HTR-8/SVneo (cell line): ENCODE data around the gene CBARP.
"Not testable (repeated sequence)": the region's sequence is repeated elsewhere in the genome, so short reads cannot be mapped to it uniquely, and the experiment has no call there.

Experiments
- DNase-seq: peaks from one replicate; pipeline ENCODE4 v3.0.0; 2011; ENCODE audit warnings: low spot score, mixed read lengths; ENCODE audit not compliant: insufficient read length
- FAIRE-seq: peaks from 2 replicates; lab custom pipeline; 2011; peaks lifted over from hg19 to GRCh38; lab: Jason Lieb, UNC

CBARP gene

GRCh38 chr19:1254530-1255185 lies 16.9 kb upstream of the CBARP start:
- no peak for FAIRE-seq

GRCh38 chr19:1254081-1254527 lies 16.3 kb upstream of the CBARP start:
- FAIRE-seq (no peak), DNase-seq (no peak)

More at GRCh38 chr19:1254530-1255185, 16.9 kb upstream of the CBARP start:
- DNase-seq, result no peak

- FAIRE-seq (no peak), DNase-seq (no peak)
Observed at GRCh38 chr19:1253514-1254080, 15.8 kb upstream of the CBARP start.

GRCh38 chr19:1252821-1253513 lies 15.2 kb upstream of the CBARP start:
- no peak for DNase-seq
- FAIRE-seq, result peak; percentile 85

DNA sequence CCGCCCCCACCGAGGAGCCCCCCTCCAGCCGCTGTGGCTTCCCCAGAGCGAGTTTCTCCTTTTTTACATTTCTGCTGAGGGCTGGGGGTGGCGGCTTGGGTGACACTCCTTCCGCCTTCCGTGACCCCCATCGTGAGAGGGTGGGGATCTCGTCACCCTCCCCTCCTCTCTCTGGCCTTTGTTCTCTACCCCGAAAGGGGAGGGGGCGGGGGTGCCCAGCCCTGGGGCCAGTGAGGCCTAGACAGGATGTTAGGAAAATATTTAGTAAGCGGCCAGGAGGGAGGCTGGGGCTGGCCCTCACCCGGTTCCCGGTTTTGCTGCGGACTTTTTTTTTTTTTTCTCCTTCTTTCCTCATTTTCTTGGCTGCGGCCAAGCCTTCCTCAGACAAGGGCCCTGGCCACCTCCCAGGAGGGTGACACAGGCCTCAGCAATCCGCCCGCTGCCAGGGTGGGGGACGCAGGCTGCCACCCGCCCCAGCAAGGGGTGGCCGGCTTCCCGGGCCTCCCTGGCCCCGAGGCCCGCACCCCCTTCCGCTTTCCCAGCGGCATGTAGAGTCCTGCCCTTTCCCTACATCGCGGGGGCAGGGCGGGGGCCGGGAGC lies 14.5 kb upstream of the CBARP start:
- FAIRE-seq, result no peak
- no peak for DNase-seq

- no peak for DNase-seq
- FAIRE-seq, result no peak
Observed at GRCh38 chr19:1251330-1252220, 13.8 kb upstream of the CBARP start.

GRCh38 chr19:1250437-1251260 lies 12.8 kb upstream of the CBARP start:
- DNase-seq, result no peak
- no peak for FAIRE-seq

DNA sequence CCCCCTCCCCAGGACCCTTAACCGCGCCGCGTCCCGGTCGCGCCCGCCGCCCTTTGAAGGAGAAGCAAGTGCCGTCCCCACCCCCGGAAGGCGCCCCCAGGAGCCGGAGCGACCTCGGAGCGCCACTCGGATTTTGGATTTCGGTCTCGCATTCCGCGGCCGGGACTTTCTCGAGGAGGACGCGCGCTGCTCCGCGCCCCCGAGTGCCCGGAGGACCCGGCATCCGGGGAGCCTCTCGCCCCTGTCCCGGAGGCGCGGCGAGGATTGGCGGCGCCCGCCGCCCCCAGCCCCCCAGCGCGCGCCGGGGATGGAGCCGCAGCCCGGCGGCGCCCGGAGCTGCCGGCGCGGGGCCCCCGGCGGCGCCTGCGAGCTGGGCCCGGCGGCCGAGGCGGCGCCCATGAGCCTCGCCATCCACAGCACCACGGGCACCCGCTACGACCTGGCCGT lies 12.2 kb upstream of the CBARP start:
- DNase-seq, result no peak

DNA sequence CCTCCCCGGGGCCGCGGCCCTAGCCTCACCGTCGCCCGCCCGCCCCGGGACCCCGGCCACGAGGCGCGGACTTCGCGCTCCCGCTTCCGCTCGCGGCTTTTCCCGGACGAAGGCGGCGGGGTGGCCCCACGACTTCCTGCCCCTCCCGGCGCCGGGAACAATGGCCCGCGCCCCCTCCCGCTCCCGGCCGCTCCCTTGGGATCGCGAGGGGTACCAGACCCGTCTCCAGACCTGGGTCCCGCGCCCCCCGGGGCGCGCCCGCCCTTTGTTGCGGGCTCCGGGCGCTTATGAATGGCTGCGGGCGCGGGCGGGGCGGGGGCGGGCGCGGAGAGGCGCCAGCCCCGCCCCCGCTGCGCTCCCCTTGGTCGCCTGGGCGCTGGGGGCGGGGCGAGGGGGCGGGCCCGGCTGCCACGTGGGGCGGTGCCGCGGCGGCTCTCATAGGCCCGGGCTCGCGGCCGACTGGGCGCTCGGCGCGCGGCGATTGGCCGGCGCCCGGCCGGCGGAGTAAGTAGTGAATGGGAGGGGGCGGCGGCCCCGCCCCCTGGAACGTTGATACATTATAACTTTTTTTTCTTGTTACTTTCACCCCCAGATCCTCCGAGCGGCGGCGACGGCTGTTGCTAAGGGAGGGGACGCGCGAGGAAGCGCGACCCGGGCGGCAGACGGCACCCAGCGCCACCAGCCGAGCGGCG lies 11.6 kb upstream of the CBARP start:
- FAIRE-seq (no peak), DNase-seq (no peak)

More for the DNA sequence above, 12.2 kb upstream of the CBARP start:
- FAIRE-seq, result no peak

DNA sequence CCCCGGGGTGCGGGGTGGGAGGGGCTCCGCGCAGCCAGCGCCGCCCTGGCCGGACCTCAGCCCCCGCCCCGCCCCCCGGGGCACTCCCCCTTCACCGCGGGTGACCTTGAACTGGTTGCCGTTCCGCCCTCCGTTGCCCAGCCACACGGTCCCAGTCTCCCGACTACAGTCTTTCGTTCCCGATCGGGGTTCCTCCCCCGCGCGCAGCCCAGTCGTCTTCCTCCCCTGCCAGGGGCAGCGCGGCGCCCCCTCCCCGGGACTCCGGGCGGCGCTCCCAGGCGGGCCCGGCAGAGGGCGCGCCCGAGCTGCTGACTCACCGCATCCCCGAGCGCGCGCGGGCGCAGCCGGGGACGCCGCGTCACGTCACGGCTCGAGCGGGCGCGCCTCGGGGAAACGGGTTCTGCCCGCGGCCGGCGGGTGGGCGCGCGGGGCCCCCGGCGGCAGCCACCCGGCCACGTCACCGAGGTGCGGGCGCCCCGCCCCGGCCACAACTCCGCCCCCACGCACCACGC lies 11.0 kb upstream of the CBARP start:
- peak; percentile 13 for FAIRE-seq
- DNase-seq, result no peak

DNA sequence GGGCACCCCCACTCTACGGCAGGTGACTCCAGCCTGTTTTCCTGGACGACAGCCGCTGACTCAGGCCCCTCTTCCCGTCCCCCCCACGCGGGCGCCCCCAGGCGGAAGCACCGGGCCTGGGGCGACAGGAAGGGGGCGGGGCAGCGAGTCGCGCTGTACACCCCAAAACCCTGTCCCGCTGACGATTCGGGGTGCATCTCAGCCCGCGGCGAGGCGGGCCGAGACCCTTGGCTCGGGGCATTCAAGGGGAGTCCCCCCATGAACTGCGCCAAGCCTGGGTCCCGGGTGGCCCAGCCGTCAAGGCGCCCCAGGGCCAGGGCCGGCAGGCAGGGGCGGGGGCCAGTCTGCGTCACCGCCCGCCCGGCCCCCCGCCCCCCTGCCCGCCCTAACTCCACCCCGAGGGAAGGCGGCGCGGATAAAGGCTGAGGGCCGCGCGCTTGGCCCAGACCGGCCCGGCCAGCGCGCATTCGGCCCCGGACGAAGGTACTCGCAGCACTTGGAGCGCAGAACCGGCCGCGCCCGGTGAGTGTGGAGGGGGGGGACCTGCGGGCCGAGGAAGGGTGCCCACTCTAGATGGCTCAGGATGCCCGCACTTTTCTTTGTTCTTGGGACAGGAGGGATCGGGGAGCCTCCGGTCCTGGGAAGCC lies 10.5 kb upstream of the CBARP start, which contains the start of gene MIDN:
TSS of gene MIDN (plus strand) at position 445 of the 647 bp plus-strand sequence. CDS start 1,714 bp downstream, outside the sequence.
- DNase-seq (no peak), FAIRE-seq (peak; percentile 20)

DNA sequence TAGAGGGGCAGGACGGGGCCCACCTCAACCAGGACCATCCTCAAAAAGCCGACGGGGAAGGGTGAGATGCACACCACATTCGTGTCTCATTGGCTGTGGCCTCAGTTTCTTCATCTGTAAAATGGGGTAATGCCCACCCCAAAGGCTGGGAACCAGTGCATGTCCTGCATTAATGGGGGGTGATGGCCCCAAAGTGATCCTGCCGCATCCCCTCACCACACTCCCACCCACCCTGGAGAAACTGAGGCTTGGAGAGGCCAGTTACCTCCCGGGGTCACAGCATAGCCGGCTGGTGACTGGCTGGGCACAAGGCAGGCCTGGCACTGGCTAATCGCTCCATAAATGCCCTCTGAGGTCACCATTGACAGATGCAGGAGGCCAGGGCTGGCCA lies 9.9 kb upstream of the CBARP start:
- DNase-seq (no peak), FAIRE-seq (no peak)

DNA sequence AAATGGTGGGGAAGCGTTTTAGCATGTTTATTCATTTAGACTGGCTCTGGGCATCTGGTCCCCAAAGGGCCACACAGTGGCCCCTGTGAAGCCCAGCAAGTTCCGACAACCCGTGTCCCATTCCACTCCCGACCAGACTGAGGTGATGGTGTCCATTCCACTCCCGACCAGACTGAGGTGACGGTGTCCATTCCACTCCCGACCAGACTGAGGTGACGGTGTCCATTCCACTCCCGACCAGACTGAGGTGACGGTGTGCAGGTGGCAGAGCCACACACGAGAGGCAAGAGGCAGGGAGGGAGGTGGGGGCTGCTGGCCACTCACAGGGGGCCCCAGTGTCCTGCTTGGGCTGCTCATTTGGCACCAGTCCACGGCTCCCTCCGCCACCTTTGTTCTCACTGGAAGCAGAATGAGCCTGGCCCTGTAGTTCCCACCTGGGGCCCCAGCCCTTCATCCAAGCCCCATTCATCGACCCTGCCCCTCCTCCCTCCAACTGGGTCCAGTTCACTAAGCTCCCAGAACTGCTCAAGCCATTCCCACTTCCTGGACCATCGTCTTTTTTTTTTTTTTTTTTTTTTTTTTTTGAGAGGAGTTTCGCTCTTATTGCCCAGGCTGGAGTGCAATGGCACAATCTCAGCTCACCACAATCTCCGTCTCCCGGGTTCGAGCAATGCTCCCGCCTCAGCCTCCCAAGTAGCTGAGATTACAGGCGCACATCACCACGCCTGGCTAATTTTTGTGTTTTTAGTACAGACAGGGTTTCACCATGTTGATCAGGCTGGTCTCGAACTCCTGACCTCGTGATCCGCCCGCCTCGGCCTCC lies 8.7 kb upstream of the CBARP start:
- FAIRE-seq, DNase-seq: not testable (repeated sequence)

DNA sequence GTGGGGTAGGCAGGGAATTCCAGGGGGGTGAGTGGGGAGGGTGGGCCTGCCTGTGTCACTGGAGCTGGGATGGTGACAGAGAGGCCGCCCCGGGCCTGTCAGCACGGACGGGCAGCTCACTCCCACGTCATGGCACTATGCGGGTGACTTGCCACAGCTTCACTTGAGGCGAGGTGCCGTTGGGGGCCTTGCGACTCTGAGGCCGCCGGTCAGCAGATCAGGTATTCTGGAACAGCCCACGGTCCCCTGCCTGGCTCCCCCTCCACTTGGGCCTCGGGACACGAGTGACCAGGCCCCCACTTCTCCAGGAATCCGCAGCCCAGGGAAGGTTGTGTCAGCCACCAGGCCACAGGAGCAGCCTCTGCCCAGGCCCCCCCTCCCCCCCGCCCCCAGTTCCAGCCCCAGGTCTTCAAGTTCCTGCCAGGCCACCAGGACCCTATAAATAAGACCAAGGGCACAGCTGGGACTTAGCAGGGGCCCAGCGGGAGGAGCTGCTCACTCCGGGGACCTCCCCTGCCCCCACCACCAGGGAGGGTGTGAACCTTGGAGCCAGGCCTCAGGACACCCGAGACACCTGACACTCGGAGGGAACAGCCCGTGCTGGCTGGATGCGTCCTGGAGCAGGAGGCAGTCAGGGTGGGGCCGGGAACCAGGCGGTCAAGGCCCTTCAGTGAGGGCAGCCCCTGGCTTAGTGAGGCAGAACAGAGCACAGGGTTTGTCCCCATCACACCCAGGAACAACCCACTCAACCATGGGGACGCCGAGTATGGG lies 7.9 kb upstream of the CBARP start:
- FAIRE-seq, result no peak

DNA sequence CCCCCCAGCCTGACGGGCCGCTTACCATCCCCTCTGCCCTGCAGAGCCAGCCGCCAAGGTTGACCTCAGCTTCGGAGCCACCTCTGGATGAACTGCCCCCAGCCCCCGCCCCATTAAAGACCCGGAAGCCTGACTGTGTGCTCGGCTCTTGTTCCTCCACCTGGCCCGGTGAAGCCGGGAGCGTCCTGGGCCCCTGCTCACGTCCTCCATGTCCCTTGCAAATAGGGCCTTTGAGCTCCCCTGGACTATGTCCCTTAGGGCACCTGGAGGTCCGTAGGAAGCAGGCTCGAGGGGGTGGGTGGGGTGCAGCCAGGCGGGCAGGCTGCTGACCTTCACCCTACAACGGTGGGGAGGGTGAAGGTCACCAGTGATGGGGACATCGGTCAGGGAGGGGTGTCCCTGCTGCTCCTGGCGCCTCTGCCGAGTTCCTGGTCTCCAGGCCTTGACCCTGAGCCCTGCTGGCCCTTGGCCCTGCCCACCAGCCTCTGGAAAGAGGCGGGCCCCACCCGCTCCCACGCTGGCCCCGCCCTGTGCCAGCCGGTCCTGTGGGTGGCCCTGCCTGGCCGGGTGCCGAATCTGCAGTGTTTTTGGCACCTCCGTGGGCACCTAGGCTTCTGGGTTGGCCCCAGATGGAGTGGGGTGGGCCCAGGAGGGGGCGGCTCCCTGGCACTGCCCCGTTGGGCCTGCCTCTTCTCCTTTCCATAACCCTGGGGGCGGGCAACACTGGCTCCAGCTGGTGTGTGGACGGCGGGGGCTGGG lies 7.1 kb upstream of the CBARP start:
- no peak for DNase-seq
- FAIRE-seq, result no peak

More for the DNA sequence above, 7.9 kb upstream of the CBARP start:
- DNase-seq, result no peak
